K562 (cell line): Measurements from ENCODE around the gene MYO18B. TPM values are rescaled to one million over a fixed set of nuclear protein-coding genes. Genes with fewer than 3 reads are reported as not detected.

Experiments
- BRD9 ChIP-seq: fragments of 450-650 bp; IDR thresholded peaks from 2 replicates; pipeline ENCODE4 v1.6.1; 2018; ENCODE audit warnings: low read depth; ENCODE audit not compliant: partially characterized antibody
- CBX3 ChIP-seq, 2 experiments: IDR thresholded peaks; 1 replicate in 1 of 2; 2 replicates in 1 of 2; pipeline ENCODE4 v1.6.1; 2012; ENCODE audit warnings: inconsistent platforms in 2 of 2, low read length in 2 of 2, borderline replicate concordance in 1 of 2, control low read depth in 1 of 2
- FOXM1 ChIP-seq, 2 experiments: fragments of 450-650 bp in 1 of 2; sonication (generic) in 1 of 2; formaldehyde crosslinking in 1 of 2; IDR thresholded peaks; 2 replicates each; pipeline versions ENCODE4 v1.6.1 to v1.9.0; 2017 to 2022; ENCODE audit warnings: low read depth in 2 of 2, mild to moderate bottlenecking in 2 of 2, missing genetic modification reagents in 1 of 2, moderate library complexity in 1 of 2
- HDAC2 ChIP-seq: fragments of 450-650 bp; IDR thresholded peaks from 2 replicates; pipeline ENCODE4 v1.6.1; 2016; ENCODE audit warnings: mild to moderate bottlenecking
- MAZ ChIP-seq, 2 experiments: fragments of 450-650 bp in 1 of 2; sonication (generic) in 1 of 2; formaldehyde crosslinking; IDR thresholded peaks in 1 of 2; conservative IDR thresholded peaks in 1 of 2; 2 replicates each; pipeline versions ENCODE4 v1.4.0 to v1.5.0; 2020; ENCODE audit warnings: mild to moderate bottlenecking in 1 of 2, missing genetic modification reagents in 1 of 2
- MTA2 ChIP-seq: fragments of 450-650 bp; IDR thresholded peaks from 2 replicates; pipeline ENCODE4 v1.6.1; 2016; ENCODE audit warnings: low read depth
- NFIC ChIP-seq: fragments of 450-650 bp; IDR thresholded peaks from 2 replicates; pipeline ENCODE4 v1.6.1; 2017; ENCODE audit warnings: mild to moderate bottlenecking, inconsistent platforms
- NR2C2 ChIP-seq, 2 experiments: fragments of 200-800 bp in 1 of 2; sonication (Bioruptor generic) in 1 of 2; sonication (generic) in 1 of 2; formaldehyde crosslinking in 1 of 2; IDR thresholded peaks; 2 replicates each; pipeline versions ENCODE4 v1.6.1 to v1.8.0; 2016 to 2022; ENCODE audit warnings: mild to moderate bottlenecking in 1 of 2, missing compliant biosample characterization in 1 of 2, missing genetic modification characterization in 1 of 2, missing genetic modification reagents in 1 of 2
- POLR2H ChIP-seq: IDR thresholded peaks from 2 replicates; pipeline ENCODE4 v1.6.1; 2016; ENCODE audit warnings: missing genetic modification characterization, low read depth, mild to moderate bottlenecking, control low read depth, missing compliant biosample characterization, moderate library complexity
- SIN3A ChIP-seq, 2 experiments: fragments of 150-350 bp in 1 of 2; IDR thresholded peaks; 2 replicates each; pipeline ENCODE4 v1.6.1; 2011 to 2016; ENCODE audit warnings: borderline replicate concordance in 2 of 2, low read depth in 2 of 2, low read length in 2 of 2, mild to moderate bottlenecking in 2 of 2, moderate library complexity in 2 of 2; ENCODE audit not compliant: control insufficient read depth in 1 of 2
- TAF9B ChIP-seq: fragments of 450-650 bp; IDR thresholded peaks from 2 replicates; pipeline ENCODE4 v1.6.1; 2018; ENCODE audit warnings: mild to moderate bottlenecking; ENCODE audit not compliant: partially characterized antibody
- ZNF133 ChIP-seq: fragments of 250-450 bp; sonication (Bioruptor Pico); IDR thresholded peaks from 2 replicates; pipeline ENCODE4 v1.4.0; 2020; ENCODE audit warnings: mild to moderate bottlenecking
- polyA plus RNA-seq, 8 experiments: library from polyadenylated mRNA; depleted of rRNA in 4 of 8; stranded (reverse) in 5 of 8; unstranded in 3 of 8; fragments of >200 nt; fragmentation: Nextera tagmentation in 2 of 8; fragmentation: Illumina TruSeq in 1 of 8; extraction: Ambion mirVana in 2 of 8; extraction: Trizol in 1 of 8; gene quantifications; 2 replicates each; pipeline versions ENCODE4 v1.2.1 to v1.2.3, GENCODE V29; 2011 to 2014; ENCODE audit warnings: inconsistent platforms in 1 of 8, missing spikeins in 1 of 8
- total RNA-seq, 7 experiments: library from RNA; depleted of rRNA in 6 of 7; stranded (reverse); fragments of >200 nt in 6 of 7; fragmentation: Illumina TruSeq in 2 of 7; extraction: Trizol in 2 of 7; gene quantifications; 2 replicates each; pipeline versions ENCODE4 v1.2.1 to v1.2.3, GENCODE V29; 2011 to 2021; ENCODE audit warnings: low replicate concordance in 1 of 7
- TF ChIP-seq, protein P1 (sequence below): fragments of 200-800 bp; sonication (Bioruptor generic); IDR thresholded peaks from 2 replicates; pipeline ENCODE4 v1.6.1; 2017; ENCODE audit warnings: missing genetic modification characterization, missing compliant biosample characterization
- TF ChIP-seq, protein P2 (sequence below): fragments of 250-450 bp; sonication (Bioruptor Pico); IDR thresholded peaks from 2 replicates; pipeline ENCODE4 v1.8.0; 2021; ENCODE audit warnings: moderate library complexity, mild to moderate bottlenecking, inconsistent platforms
- TF ChIP-seq, protein P3 (sequence below): fragments of 250-450 bp; sonication (Bioruptor Pico); IDR thresholded peaks from 2 replicates; pipeline ENCODE4 v1.4.0; 2020
- TF ChIP-seq, protein P4 (sequence below): fragments of 200-800 bp; sonication (Bioruptor generic); IDR thresholded peaks from 2 replicates; pipeline ENCODE4 v1.6.1; 2017; ENCODE audit warnings: missing genetic modification characterization, missing compliant biosample characterization

Gene MYO18B
- total and polyA plus RNA-seq, 9 of the 15 experiments (the other 6 are each of a cell fraction or from before 2014, with no cell fraction given): 0.06 to 7.0 (median 4.3) TPM

DNA sequence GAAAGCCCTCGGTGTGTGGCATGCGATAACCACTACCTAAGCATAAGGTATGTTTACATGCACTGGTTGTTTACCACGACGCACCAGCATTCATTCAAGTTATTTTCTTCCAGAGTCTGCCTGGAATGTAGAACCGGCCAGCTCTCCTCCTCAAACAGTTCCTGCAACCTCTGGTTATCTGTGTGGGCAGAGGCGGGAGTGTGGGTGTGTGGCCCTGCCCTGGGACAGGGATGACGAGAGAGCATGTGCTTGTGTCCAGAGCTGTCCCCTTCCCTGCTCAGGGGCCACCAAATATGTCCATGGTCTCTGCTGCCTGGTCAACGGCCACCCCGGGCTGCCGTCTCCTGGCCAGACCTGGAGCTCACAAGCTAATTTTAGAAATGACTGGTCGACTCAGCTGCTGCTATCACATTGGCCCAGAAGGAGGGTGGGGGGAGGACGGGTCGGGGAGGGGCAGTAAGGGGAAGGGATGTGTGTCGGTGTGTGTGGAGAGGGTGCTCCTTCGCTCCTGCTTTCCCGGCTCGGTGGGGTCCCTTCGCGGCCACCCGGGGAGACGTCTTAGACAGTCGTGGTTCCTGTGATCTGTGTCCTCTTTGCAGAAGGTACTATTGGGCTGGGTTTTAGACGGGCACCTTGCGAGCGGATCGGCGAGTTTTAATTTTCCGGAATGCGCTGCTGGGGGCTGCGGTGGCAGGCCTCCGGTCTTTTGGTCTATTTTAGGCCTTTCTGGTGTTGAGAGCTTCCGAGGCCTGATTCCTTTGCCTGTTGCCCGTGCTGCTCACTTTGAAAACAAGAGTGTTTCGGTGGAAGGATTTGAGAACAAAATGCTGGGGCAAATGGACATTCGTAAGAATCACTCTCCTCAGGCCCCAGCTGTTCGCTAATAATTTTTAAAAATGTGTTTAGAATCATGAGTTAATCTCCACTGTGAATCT is at the start of gene MYO18B (continued):
- TF ChIP-seq, protein P1, sequence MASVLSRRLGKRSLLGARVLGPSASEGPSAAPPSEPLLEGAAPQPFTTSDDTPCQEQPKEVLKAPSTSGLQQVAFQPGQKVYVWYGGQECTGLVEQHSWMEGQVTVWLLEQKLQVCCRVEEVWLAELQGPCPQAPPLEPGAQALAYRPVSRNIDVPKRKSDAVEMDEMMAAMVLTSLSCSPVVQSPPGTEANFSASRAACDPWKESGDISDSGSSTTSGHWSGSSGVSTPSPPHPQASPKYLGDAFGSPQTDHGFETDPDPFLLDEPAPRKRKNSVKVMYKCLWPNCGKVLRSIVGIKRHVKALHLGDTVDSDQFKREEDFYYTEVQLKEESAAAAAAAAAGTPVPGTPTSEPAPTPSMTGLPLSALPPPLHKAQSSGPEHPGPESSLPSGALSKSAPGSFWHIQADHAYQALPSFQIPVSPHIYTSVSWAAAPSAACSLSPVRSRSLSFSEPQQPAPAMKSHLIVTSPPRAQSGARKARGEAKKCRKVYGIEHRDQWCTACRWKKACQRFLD (CRISPR knock-in tag): 0 out of 2 replicates have a peak, but pooled peaks have one; percentile 49
- TF ChIP-seq SIN3A (IDR thresholded peaks at IDR 0.05; ENCODE audit: borderline replicate concordance in 2 of 2, control insufficient read depth in 1 of 2, low read depth in 2 of 2, low read length in 2 of 2) (no peak), POLR2H (tag) (peak; percentile 64; the same call in 1 of the 2 replicates), NFIC (peak; percentile 46), TAF9B (peak; percentile 60), FOXM1 (IDR thresholded peaks at IDR 0.05; ENCODE audit: low read depth) (peak; percentile 23; the same call in 1 of the 2 replicates), FOXM1 (CRISPR knock-in tag; IDR thresholded peaks at IDR 0.05; ENCODE audit: low read depth) (no peak), MTA2 (peak; percentile 41), ZNF133 (CRISPR knock-in tag) (no peak), MAZ (CRISPR knock-in tag; conservative IDR thresholded peaks at IDR 0.05 in 1 of 2, IDR thresholded peaks at IDR 0.05 in 1 of 2) (peak; percentile 40 to 79; a peak in 3 of 4 replicates), CBX3 (IDR thresholded peaks at IDR 0.05; ENCODE audit: borderline replicate concordance in 1 of 2, low read length in 2 of 2) (no peak), HDAC2 (0 out of 2 replicates have a peak, but pooled peaks have one; percentile 44), NR2C2 (CRISPR knock-in tag; IDR thresholded peaks at IDR 0.05) (no peak), NR2C2 (tag; IDR thresholded peaks at IDR 0.05) (peak; percentile 51; the same call in 1 of the 2 replicates), BRD9 (no peak)
- TF ChIP-seq, protein P2, sequence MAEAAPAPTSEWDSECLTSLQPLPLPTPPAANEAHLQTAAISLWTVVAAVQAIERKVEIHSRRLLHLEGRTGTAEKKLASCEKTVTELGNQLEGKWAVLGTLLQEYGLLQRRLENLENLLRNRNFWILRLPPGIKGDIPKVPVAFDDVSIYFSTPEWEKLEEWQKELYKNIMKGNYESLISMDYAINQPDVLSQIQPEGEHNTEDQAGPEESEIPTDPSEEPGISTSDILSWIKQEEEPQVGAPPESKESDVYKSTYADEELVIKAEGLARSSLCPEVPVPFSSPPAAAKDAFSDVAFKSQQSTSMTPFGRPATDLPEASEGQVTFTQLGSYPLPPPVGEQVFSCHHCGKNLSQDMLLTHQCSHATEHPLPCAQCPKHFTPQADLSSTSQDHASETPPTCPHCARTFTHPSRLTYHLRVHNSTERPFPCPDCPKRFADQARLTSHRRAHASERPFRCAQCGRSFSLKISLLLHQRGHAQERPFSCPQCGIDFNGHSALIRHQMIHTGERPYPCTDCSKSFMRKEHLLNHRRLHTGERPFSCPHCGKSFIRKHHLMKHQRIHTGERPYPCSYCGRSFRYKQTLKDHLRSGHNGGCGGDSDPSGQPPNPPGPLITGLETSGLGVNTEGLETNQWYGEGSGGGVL (CRISPR knock-in tag): no peak
- TF ChIP-seq, protein P3, sequence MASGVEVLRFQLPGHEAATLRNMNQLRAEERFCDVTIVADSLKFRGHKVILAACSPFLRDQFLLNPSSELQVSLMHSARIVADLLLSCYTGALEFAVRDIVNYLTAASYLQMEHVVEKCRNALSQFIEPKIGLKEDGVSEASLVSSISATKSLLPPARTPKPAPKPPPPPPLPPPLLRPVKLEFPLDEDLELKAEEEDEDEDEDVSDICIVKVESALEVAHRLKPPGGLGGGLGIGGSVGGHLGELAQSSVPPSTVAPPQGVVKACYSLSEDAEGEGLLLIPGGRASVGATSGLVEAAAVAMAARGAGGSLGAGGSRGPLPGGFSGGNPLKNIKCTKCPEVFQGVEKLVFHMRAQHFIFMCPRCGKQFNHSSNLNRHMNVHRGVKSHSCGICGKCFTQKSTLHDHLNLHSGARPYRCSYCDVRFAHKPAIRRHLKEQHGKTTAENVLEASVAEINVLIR (CRISPR knock-in tag): no peak
- TF ChIP-seq, protein P4, sequence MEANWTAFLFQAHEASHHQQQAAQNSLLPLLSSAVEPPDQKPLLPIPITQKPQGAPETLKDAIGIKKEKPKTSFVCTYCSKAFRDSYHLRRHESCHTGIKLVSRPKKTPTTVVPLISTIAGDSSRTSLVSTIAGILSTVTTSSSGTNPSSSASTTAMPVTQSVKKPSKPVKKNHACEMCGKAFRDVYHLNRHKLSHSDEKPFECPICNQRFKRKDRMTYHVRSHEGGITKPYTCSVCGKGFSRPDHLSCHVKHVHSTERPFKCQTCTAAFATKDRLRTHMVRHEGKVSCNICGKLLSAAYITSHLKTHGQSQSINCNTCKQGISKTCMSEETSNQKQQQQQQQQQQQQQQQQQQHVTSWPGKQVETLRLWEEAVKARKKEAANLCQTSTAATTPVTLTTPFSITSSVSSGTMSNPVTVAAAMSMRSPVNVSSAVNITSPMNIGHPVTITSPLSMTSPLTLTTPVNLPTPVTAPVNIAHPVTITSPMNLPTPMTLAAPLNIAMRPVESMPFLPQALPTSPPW (CRISPR knock-in tag): peak; percentile 96
